RWPE2 (cell line): Measurements from ENCODE around the gene RFK.
"Not testable (repeated sequence)": the region's sequence is repeated elsewhere in the genome, so short reads cannot be mapped to it uniquely, and the experiment has no call there.

Experiments
- ATAC-seq: fragments of 200-7000 bp; cut with Tn5 transposase; 3 replicates; pipeline ENCODE4 v1.9.1; 2021; ENCODE audit warnings: low read depth
- DNase-seq: peaks from one replicate; pipeline ENCODE4 v3.0.0-alpha.2; 2020; ENCODE audit warnings: low spot score
- H3K27ac ChIP-seq: fragments of 450-650 bp; 2 replicates; pipeline ENCODE4 v1.5.1; 2017; ENCODE audit warnings: mild to moderate bottlenecking; ENCODE audit not compliant: poor library complexity, severe bottlenecking
- H3K27me3 ChIP-seq: fragments of 250-450 bp; sonication (Bioruptor Pico); 2 replicates; pipeline ENCODE4 v1.5.1; 2021; ENCODE audit warnings: mild to moderate bottlenecking, moderate library complexity; ENCODE audit not compliant: insufficient read depth, poor library complexity, severe bottlenecking
- H3K36me3 ChIP-seq: fragments of 250-450 bp; sonication (Bioruptor Pico); 2 replicates; pipeline ENCODE4 v1.5.1; 2020; ENCODE audit warnings: low read depth, mild to moderate bottlenecking, moderate library complexity
- H3K4me1 ChIP-seq: fragments of 250-450 bp; sonication (Bioruptor Pico); 2 replicates; pipeline ENCODE4 v1.5.1; 2021; ENCODE audit warnings: mild to moderate bottlenecking, moderate library complexity; ENCODE audit not compliant: insufficient read depth, poor library complexity, severe bottlenecking
- H3K4me3 ChIP-seq: fragments of 250-450 bp; sonication (Bioruptor Pico); 2 replicates; pipeline ENCODE4 v1.5.1; 2021; ENCODE audit warnings: mild to moderate bottlenecking, moderate library complexity; ENCODE audit not compliant: severe bottlenecking
- H3K9me3 ChIP-seq: fragments of 250-450 bp; sonication (Bioruptor Pico); 2 replicates; pipeline ENCODE4 v1.5.1; 2021; ENCODE audit warnings: mild to moderate bottlenecking, moderate library complexity; ENCODE audit not compliant: severe bottlenecking
- CTCF ChIP-seq: fragments of 450-650 bp; IDR thresholded peaks from one replicate; pipeline ENCODE4 v1.5.1; 2017; ENCODE audit warnings: mild to moderate bottlenecking, moderate library complexity; ENCODE audit not compliant: poor library complexity, severe bottlenecking

Gene RFK

DNA sequence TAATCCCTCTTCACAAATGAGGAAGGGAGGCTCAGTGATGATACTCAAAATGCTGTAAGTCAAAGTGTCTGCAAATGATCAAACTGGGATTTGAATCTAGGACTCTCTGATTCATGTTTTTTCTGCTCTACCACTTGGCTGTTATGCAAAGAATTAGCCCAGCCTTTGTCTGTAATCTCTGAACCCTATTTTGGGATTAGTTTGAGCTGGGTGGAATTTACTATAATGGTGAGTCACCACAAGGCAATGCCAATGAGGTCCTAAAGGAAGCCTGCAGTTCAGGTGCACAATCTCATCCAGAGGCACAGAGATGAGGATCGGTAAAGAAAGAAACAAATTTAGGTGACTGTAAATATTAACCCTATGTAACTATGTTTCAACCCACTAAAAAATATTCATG lies 29.2 kb downstream of the RFK start:
- H3K4me1 ChIP-seq: peaks cover 15% of the 10 kb centered on the region
- H3K4me3 ChIP-seq: no peak overlapping the region
- no peaks in the 10 kb centered on the region for H3K9me3 ChIP-seq
- H3K27ac ChIP-seq: no peak overlapping the region
- H3K36me3 ChIP-seq: no peaks in the 10 kb centered on the region
- ATAC-seq (peak; percentile 96), DNase-seq (no peak)
- no peak for TF ChIP-seq CTCF
- no peaks in the 10 kb centered on the region for H3K27me3 ChIP-seq

GRCh38 chr9:76363032-76363395 lies 31.2 kb downstream of the RFK start:
- Histone ChIP-seq H3K4me1 (peaks cover 12% of the 10 kb centered on the region), H3K36me3 (no peaks in the 10 kb centered on the region), H3K9me3 (no peaks in the 10 kb centered on the region), H3K27ac (no peak overlapping the region), H3K27me3 (no peaks in the 10 kb centered on the region), H3K4me3 (no peak overlapping the region)
- DNase-seq: no peak
- no peak for TF ChIP-seq CTCF
- ATAC-seq: no peak

- ATAC-seq, H3K27ac ChIP-seq, H3K4me3 ChIP-seq, H3K36me3 ChIP-seq, H3K27me3 ChIP-seq, DNase-seq, H3K9me3 ChIP-seq: not testable (repeated sequence)
- peaks cover 12% of the 10 kb centered on the region for H3K4me1 ChIP-seq
Observed at GRCh38 chr9:76362332-76363031, 31.7 kb downstream of the RFK start.

- no peak for TF ChIP-seq CTCF
- H3K9me3 ChIP-seq: no peaks in the 10 kb centered on the region
- ATAC-seq (no peak), DNase-seq (no peak)
- no peaks in the 10 kb centered on the region for H3K36me3 ChIP-seq
- H3K27me3 ChIP-seq: no peaks in the 10 kb centered on the region
- no peak overlapping the region for H3K4me3 ChIP-seq
- peaks cover 5% of the 10 kb centered on the region for H3K4me1 ChIP-seq
- no peak overlapping the region for H3K27ac ChIP-seq
Observed at GRCh38 chr9:76359766-76360165, 34.5 kb downstream of the RFK start.

DNA sequence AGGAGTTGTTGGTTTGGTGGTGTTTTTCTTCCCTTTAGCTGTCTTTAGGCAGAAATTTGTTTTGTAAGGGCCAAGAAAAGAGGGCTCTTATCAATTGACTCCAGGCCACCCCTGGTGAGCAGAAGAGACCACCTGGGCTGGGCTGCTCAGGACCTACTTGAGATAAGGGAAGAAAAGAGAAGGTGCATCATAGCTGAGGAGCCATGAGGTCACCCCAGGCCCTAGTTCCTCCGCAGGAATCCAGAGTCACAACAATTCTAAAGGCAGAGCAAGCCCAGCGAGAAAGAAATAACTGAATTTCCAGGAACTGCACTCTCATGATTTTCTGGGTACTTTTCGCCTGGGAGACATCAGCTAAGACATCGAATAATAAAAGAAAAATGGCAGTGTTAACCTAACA lies 34.9 kb downstream of the RFK start:
- no peak overlapping the region for H3K4me3 ChIP-seq
- no peak for DNase-seq
- H3K36me3 ChIP-seq: no peaks in the 10 kb centered on the region
- no peaks in the 10 kb centered on the region for H3K27me3 ChIP-seq
- no peak for ATAC-seq
- no peaks in the 10 kb centered on the region for H3K9me3 ChIP-seq
- no peak for TF ChIP-seq CTCF
- H3K27ac ChIP-seq: no peak overlapping the region
- H3K4me1 ChIP-seq: peaks cover 1% of the 10 kb centered on the region
